T-helper 22 cell (primary cell): Measurements from ENCODE around the gene S1PR2.
"Not testable (repeated sequence)": the region's sequence is repeated elsewhere in the genome, so short reads cannot be mapped to it uniquely, and the experiment has no call there.

Experiments used
- DNase-seq: peaks from one replicate; pipeline ENCODE4 v3.0.0-alpha.2; 2020; ENCODE audit warnings: low read depth

The S1PR2 gene

GRCh38 chr19:10254244-10254643 lies 23.1 kb upstream of the S1PR2 start:
- no peak for DNase-seq

- no peak for DNase-seq
Measured at GRCh38 chr19:10252707-10253106, 21.6 kb upstream of the S1PR2 start.

GRCh38 chr19:10251792-10252694 lies 20.9 kb upstream of the S1PR2 start, which contains the start of gene MRPL4:
MRPL4 (plus strand) TSS chr19:10252214; CDS start chr19:10252254, 40 bp downstream.
- DNase-seq = peak; percentile 96

- no peak for DNase-seq
Measured at GRCh38 chr19:10246511-10246910, 15.4 kb upstream of the S1PR2 start.

- no peak for DNase-seq
Measured at GRCh38 chr19:10245189-10245939, 14.2 kb upstream of the S1PR2 start.

- no peak for DNase-seq
Measured at GRCh38 chr19:10243606-10244005, 12.5 kb upstream of the S1PR2 start.

- not testable (repeated sequence) for DNase-seq
Measured at GRCh38 chr19:10241826-10242449, 10.8 kb upstream of the S1PR2 start.

GRCh38 chr19:10238172-10238783 lies 7.1 kb upstream of the S1PR2 start:
- DNase-seq = no peak

- no peak for DNase-seq
Measured at GRCh38 chr19:10237702-10238101, 6.6 kb upstream of the S1PR2 start.

GRCh38 chr19:10235409-10235808 lies 4.3 kb upstream of the S1PR2 start:
- DNase-seq = not testable (repeated sequence)

GRCh38 chr19:10235003-10235402 lies 3.9 kb upstream of the S1PR2 start:
- DNase-seq = no peak

GRCh38 chr19:10233946-10234345 lies 2.8 kb upstream of the S1PR2 start:
- DNase-seq = no peak

- DNase-seq = no peak
Measured at GRCh38 chr19:10231612-10232228, 589 bp upstream of the S1PR2 start.

GRCh38 chr19:10230173-10230860 lies 814 bp downstream of the S1PR2 start:
- DNase-seq = peak; percentile 78

GRCh38 chr19:10228920-10229319 lies 2.2 kb downstream of the S1PR2 start:
- DNase-seq = peak; percentile 13

GRCh38 chr19:10228393-10228792 lies 2.7 kb downstream of the S1PR2 start:
- DNase-seq = no peak

GRCh38 chr19:10227026-10227971 lies 3.8 kb downstream of the S1PR2 start:
- DNase-seq = no peak

GRCh38 chr19:10226376-10227025 lies 4.6 kb downstream of the S1PR2 start:
- no peak for DNase-seq

GRCh38 chr19:10226021-10226375 lies 5.1 kb downstream of the S1PR2 start:
- DNase-seq = no peak
